Measurements from ENCODE around the gene MIA3. TPM values are rescaled to one million over a fixed set of nuclear protein-coding genes. Genes with fewer than 3 reads are reported as not detected.

Gene MIA3
- polyA plus RNA-seq, 1 of the 3 experiments (the other 2 are of a cell fraction), result 51.4 TPM

DNA sequence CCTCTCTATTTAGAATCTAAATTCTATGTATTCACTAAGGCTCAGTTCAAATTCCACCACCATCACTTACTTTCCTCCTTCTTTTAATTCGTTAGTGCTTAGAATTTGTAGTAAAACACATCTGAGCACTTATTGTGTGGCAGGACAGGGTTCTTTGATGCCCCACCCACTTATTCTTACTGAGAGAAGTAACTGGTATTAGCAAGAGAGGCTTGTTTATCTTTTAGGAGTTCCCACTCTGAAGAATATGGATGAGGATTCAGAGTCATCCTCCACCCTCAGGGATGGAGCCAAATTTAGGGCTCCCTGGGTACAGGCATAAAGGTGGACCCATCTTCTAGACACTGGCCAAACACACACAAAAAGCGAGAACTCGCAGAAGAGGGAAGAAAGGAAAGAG, 16.6 kb upstream of the MIA3 start:
- POLR2A ChIA-PET, result no interaction called here
- Histone ChIP-seq H3K27me3 (ENCODE audit: insufficient read depth) (no peaks in the 10 kb centered on the region), H3K9me3 (no peaks in the 10 kb centered on the region), H3K9ac (no peak overlapping the region), H3F3A (replicated peaks; ENCODE audit: insufficient read depth) (no peaks in the 10 kb centered on the region), H3K79me2 (ENCODE audit: insufficient read depth) (no peaks in the 10 kb centered on the region), H3K9me2 (no peaks in the 10 kb centered on the region), H3K4me3 (ENCODE audit: low read depth in 2 of 2, low read length in 1 of 2) (no peak overlapping the region), H3K4me2 (no peak overlapping the region), H3K36me3 (replicated peaks in 1 of 2; ENCODE audit: control insufficient read depth in 1 of 2, insufficient read depth in 2 of 2, low read length in 1 of 2) (no peaks in the 10 kb centered on the region), H3K4me1 (ENCODE audit: control insufficient read depth in 1 of 2, insufficient read depth in 2 of 2, low read depth in 1 of 2, low read length in 1 of 2) (no peaks in the 10 kb centered on the region), H2AFZ (ENCODE audit: low read depth) (no peak overlapping the region), H4K20me1 (ENCODE audit: insufficient read depth) (no peaks in the 10 kb centered on the region), H3K27ac (ENCODE audit: low read depth in 2 of 2, low read length in 1 of 2) (no peak overlapping the region)
- TF ChIP-seq MXI1 (IDR thresholded peaks at IDR 0.05; ENCODE audit: low read depth, low read length) (no peak), TCF12 (IDR thresholded peaks at IDR 0.05) (no peak), TAF1 (IDR thresholded peaks at IDR 0.05; ENCODE audit: borderline replicate concordance, low read depth, low read length) (no peak), POLR2AphosphoS5 (IDR thresholded peaks at IDR 0.05; ENCODE audit: low read depth, low read length) (no peak), FOXM1 (IDR thresholded peaks at IDR 0.05; ENCODE audit: low read depth) (no peak), FOXJ3 (CRISPR knock-in tag; IDR thresholded peaks at IDR 0.05) (no peak), RFX5 (IDR thresholded peaks at IDR 0.05; ENCODE audit: low read length) (no peak), JUND (IDR thresholded peaks at IDR 0.05) (no peak)
- WGBS (ENCODE audit: low lambda C conversion rate), result 65% methylated on average over 3 of the region's 3 CpGs
- CTCF ChIA-PET, result no interaction called here
- DNase-seq, result no peak

- no peaks in the 10 kb centered on the region for H3K9me2 ChIP-seq
- ChIA-PET POLR2A (no interaction called here), CTCF (no interaction called here)
- H3K4me2 ChIP-seq, result no peak overlapping the region
- H3K79me2 ChIP-seq (ENCODE audit: insufficient read depth), result no peaks in the 10 kb centered on the region
- no peak overlapping the region for H3K4me3 ChIP-seq (ENCODE audit: low read depth in 2 of 2, low read length in 1 of 2)
- DNase-seq, result no peak
- no peak overlapping the region for H3K27ac ChIP-seq (ENCODE audit: low read depth in 2 of 2, low read length in 1 of 2)
- no peaks in the 10 kb centered on the region for H3K36me3 ChIP-seq (replicated peaks in 1 of 2; ENCODE audit: control insufficient read depth in 1 of 2, insufficient read depth in 2 of 2, low read length in 1 of 2)
- H3K9me3 ChIP-seq, result no peaks in the 10 kb centered on the region
- H4K20me1 ChIP-seq (ENCODE audit: insufficient read depth), result no peaks in the 10 kb centered on the region
- TF ChIP-seq RXRA (IDR thresholded peaks at IDR 0.05; ENCODE audit: borderline replicate concordance, low read depth) (no peak), RCOR1 (IDR thresholded peaks at IDR 0.05; ENCODE audit: low read length) (no peak), ZBTB33 (IDR thresholded peaks at IDR 0.05; ENCODE audit: borderline replicate concordance, low read depth) (no peak), RFX5 (IDR thresholded peaks at IDR 0.05; ENCODE audit: low read length) (no peak), REST (IDR thresholded peaks at IDR 0.05; ENCODE audit: low read depth, low read length) (no peak)
- TF ChIP-seq, protein P1, sequence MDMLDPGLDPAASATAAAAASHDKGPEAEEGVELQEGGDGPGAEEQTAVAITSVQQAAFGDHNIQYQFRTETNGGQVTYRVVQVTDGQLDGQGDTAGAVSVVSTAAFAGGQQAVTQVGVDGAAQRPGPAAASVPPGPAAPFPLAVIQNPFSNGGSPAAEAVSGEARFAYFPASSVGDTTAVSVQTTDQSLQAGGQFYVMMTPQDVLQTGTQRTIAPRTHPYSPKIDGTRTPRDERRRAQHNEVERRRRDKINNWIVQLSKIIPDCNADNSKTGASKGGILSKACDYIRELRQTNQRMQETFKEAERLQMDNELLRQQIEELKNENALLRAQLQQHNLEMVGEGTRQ (IDR thresholded peaks at IDR 0.05; ENCODE audit: borderline replicate concordance, low read depth, low read length), result no peak
- TF ChIP-seq, protein P2, sequence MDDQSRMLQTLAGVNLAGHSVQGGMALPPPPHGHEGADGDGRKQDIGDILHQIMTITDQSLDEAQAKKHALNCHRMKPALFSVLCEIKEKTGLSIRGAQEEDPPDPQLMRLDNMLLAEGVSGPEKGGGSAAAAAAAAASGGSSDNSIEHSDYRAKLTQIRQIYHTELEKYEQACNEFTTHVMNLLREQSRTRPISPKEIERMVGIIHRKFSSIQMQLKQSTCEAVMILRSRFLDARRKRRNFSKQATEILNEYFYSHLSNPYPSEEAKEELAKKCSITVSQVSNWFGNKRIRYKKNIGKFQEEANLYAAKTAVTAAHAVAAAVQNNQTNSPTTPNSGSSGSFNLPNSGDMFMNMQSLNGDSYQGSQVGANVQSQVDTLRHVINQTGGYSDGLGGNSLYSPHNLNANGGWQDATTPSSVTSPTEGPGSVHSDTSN (IDR thresholded peaks at IDR 0.05), result no peak
- TF ChIP-seq, protein P3, sequence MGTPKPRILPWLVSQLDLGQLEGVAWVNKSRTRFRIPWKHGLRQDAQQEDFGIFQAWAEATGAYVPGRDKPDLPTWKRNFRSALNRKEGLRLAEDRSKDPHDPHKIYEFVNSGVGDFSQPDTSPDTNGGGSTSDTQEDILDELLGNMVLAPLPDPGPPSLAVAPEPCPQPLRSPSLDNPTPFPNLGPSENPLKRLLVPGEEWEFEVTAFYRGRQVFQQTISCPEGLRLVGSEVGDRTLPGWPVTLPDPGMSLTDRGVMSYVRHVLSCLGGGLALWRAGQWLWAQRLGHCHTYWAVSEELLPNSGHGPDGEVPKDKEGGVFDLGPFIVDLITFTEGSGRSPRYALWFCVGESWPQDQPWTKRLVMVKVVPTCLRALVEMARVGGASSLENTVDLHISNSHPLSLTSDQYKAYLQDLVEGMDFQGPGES (IDR thresholded peaks at IDR 0.05; ENCODE audit: low read depth, low read length), result no peak
- TF ChIP-seq, protein P4, sequence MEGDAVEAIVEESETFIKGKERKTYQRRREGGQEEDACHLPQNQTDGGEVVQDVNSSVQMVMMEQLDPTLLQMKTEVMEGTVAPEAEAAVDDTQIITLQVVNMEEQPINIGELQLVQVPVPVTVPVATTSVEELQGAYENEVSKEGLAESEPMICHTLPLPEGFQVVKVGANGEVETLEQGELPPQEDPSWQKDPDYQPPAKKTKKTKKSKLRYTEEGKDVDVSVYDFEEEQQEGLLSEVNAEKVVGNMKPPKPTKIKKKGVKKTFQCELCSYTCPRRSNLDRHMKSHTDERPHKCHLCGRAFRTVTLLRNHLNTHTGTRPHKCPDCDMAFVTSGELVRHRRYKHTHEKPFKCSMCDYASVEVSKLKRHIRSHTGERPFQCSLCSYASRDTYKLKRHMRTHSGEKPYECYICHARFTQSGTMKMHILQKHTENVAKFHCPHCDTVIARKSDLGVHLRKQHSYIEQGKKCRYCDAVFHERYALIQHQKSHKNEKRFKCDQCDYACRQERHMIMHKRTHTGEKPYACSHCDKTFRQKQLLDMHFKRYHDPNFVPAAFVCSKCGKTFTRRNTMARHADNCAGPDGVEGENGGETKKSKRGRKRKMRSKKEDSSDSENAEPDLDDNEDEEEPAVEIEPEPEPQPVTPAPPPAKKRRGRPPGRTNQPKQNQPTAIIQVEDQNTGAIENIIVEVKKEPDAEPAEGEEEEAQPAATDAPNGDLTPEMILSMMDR (IDR thresholded peaks at IDR 0.05), result no peak
- H3K9ac ChIP-seq, result no peak overlapping the region
- 77% methylated on average over 1 of the region's 1 CpG for whole genome bisulfite sequencing (ENCODE audit: low lambda C conversion rate)
- H3K4me1 ChIP-seq (ENCODE audit: control insufficient read depth in 1 of 2, insufficient read depth in 2 of 2, low read depth in 1 of 2, low read length in 1 of 2), result no peaks in the 10 kb centered on the region
- no peaks in the 10 kb centered on the region; the same call in 1 of the 2 replicates for H3K27me3 ChIP-seq (ENCODE audit: insufficient read depth)
- no peak overlapping the region for H2AFZ ChIP-seq (ENCODE audit: low read depth)
- no peaks in the 10 kb centered on the region for H3F3A ChIP-seq (replicated peaks; ENCODE audit: insufficient read depth)
These were observed 11.1 kb upstream of the MIA3 start for GRCh38 chr1:222606757-222607156.
